HepG2 (cell line): Measurements from ENCODE around the gene RAB43. TPM values are rescaled to one million over a fixed set of nuclear protein-coding genes. Genes with fewer than 3 reads are reported as not detected.

Experiments used
- ATAC-seq: fragments of 200-7000 bp; cut with Tn5 transposase; 3 replicates; pipeline ENCODE4 v1.9.1; 2020; ENCODE audit warnings: mild to moderate bottlenecking, moderate library complexity
- BruUV-seq: library from RNA; stranded (reverse); fragments of 400-500 nt; replicated peaks from 2 replicates; lab custom pipeline; 2021; lab: Mats Ljungman, UMichigan
- CTCF ChIA-PET: fragments of 300-600 bp; formaldehyde crosslinking; extraction: SDS; loops from one replicate; lab custom pipeline; 2021; ENCODE audit warnings: low total read pairs, inconsistent platforms, low intra/inter-chr PET ratio; lab: Yijun Ruan, JAX
- POLR2A ChIA-PET: fragments of 350-600 bp; sonication (Branson Sonifier 250); formaldehyde crosslinking; loops from one replicate; lab custom pipeline; 2020; ENCODE audit warnings: antibody characterized with exemption, inconsistent platforms; lab: Yijun Ruan, JAX
- DNase-seq: peaks from one replicate; pipeline ENCODE4 v3.0.0-alpha.2; 2015; ENCODE audit warnings: low spot score
- FAIRE-seq: peaks from 3 replicates; lab custom pipeline; 2011; peaks lifted over from hg19 to GRCh38; lab: Jason Lieb, UNC
- H2AFZ ChIP-seq: one replicate; pipeline ENCODE4 v1.6.1; 2011; ENCODE audit warnings: low read length, inconsistent platforms
- H3K27ac ChIP-seq: fragments of 300-600 bp; 3 replicates; pipeline ENCODE4 v1.8.0; 2011; ENCODE audit warnings: mixed run types, mild to moderate bottlenecking, mixed read lengths, low read length, inconsistent platforms; ENCODE audit not compliant: insufficient read depth; ENCODE audit errors: extremely low read length
- H3K27me3 ChIP-seq, 2 experiments: fragments of 200-600 bp in 1 of 2; 2 replicates in 1 of 2; 3 replicates in 1 of 2; pipeline versions ENCODE4 v1.6.0 to v1.8.0; 2011; ENCODE audit warnings: low read length in 2 of 2, mild to moderate bottlenecking in 2 of 2, moderate library complexity in 2 of 2, inconsistent platforms in 1 of 2; ENCODE audit not compliant: insufficient read depth in 2 of 2, control insufficient read depth in 1 of 2
- H3K36me3 ChIP-seq, 2 experiments: fragments of 200-600 bp in 1 of 2; replicated peaks in 1 of 2; 2 replicates in 1 of 2; 3 replicates in 1 of 2; pipeline versions ENCODE4 v1.5.1 to v1.8.0; 2011; ENCODE audit warnings: low read length in 2 of 2, inconsistent platforms in 1 of 2; ENCODE audit not compliant: insufficient read depth in 2 of 2, control insufficient read depth in 1 of 2
- H3K4me1 ChIP-seq: 2 replicates; pipeline ENCODE4 v1.5.1; 2012; ENCODE audit warnings: low read length, inconsistent platforms; ENCODE audit not compliant: insufficient read depth
- H3K4me2 ChIP-seq: 2 replicates; pipeline ENCODE4 v1.6.0; 2011; ENCODE audit warnings: low read depth, low read length, inconsistent platforms
- H3K4me3 ChIP-seq, 3 experiments: fragments of 200-600 bp in 1 of 3; sonication (generic), shearing (Covaris generic) in 1 of 3; replicated peaks in 1 of 3; 2 replicates each; pipeline ENCODE4 v1.5.1; 2011 to 2016; ENCODE audit warnings: low read length in 3 of 3, inconsistent platforms in 2 of 3, low read depth in 2 of 3, mild to moderate bottlenecking in 2 of 3, control low read depth in 1 of 3, mixed read lengths in 1 of 3; ENCODE audit not compliant: insufficient read depth in 1 of 3
- H3K79me2 ChIP-seq: one replicate; pipeline ENCODE4 v1.6.1; 2011; ENCODE audit warnings: low read length, inconsistent platforms; ENCODE audit not compliant: insufficient read depth
- H3K9ac ChIP-seq: 2 replicates; pipeline ENCODE4 v1.6.0; 2011; ENCODE audit warnings: mild to moderate bottlenecking, low read depth, low read length, inconsistent platforms; ENCODE audit not compliant: insufficient read depth
- H3K9me3 ChIP-seq: 2 replicates; pipeline ENCODE4 v1.5.1; 2012; ENCODE audit warnings: mild to moderate bottlenecking, low read length
- H4K20me1 ChIP-seq: 2 replicates; pipeline ENCODE4 v1.6.0; 2011; ENCODE audit warnings: inconsistent platforms, mild to moderate bottlenecking, low read length, moderate library complexity; ENCODE audit not compliant: insufficient read depth
- GFI1 ChIP-seq: sonication (generic); formaldehyde crosslinking; IDR thresholded peaks from 2 replicates; pipeline ENCODE4 v1.5.0; 2020; ENCODE audit warnings: missing genetic modification reagents, mild to moderate bottlenecking, borderline replicate concordance
- KAT2B ChIP-seq: fragments of 150-350 bp; IDR thresholded peaks from 2 replicates; pipeline ENCODE4 v1.6.1; 2014; ENCODE audit warnings: low read depth, low read length, borderline replicate concordance
- MIER2 ChIP-seq: IDR thresholded peaks from 2 replicates; pipeline ENCODE4 v1.6.1; 2016; ENCODE audit warnings: missing biosample characterization, missing genetic modification reagents
- PAXIP1 ChIP-seq: sonication (generic); formaldehyde crosslinking; conservative IDR thresholded peaks from 2 replicates; pipeline ENCODE4 v1.4.0; 2020; ENCODE audit warnings: mild to moderate bottlenecking, missing genetic modification reagents, moderate library complexity
- POLR2A ChIP-seq, 2 experiments: IDR thresholded peaks; 2 replicates each; pipeline ENCODE4 v1.6.1; 2011; ENCODE audit warnings: low read depth in 2 of 2, low read length in 2 of 2, mild to moderate bottlenecking in 1 of 2, moderate library complexity in 1 of 2; ENCODE audit not compliant: insufficient read depth in 1 of 2
- SMC3 ChIP-seq: IDR thresholded peaks from 2 replicates; pipeline ENCODE4 v1.6.1; 2011; ENCODE audit warnings: low read length, improper control_type of control experiment
- SOX5 ChIP-seq: IDR thresholded peaks from 2 replicates; pipeline ENCODE4 v1.6.1; 2016; ENCODE audit warnings: borderline replicate concordance
- TAF1 ChIP-seq: sonication (generic); formaldehyde crosslinking; IDR thresholded peaks from 2 replicates; pipeline ENCODE4 v1.4.0; 2020; ENCODE audit warnings: missing genetic modification reagents
- ZNF143 ChIP-seq: sonication (generic); formaldehyde crosslinking; IDR thresholded peaks from 2 replicates; pipeline ENCODE4 v1.4.0; 2020; ENCODE audit warnings: missing genetic modification reagents
- ZNF431 ChIP-seq: sonication (generic); formaldehyde crosslinking; IDR thresholded peaks from 2 replicates; pipeline ENCODE4 v1.9.0; 2022; ENCODE audit warnings: missing genetic modification reagents, low read depth, mild to moderate bottlenecking, borderline replicate concordance
- ZNF503 ChIP-seq: sonication (generic); formaldehyde crosslinking; IDR thresholded peaks from 2 replicates; pipeline ENCODE4 v1.4.0; 2020; ENCODE audit warnings: missing genetic modification reagents
- WGBS: methylation state at CpG from one replicate; pipeline ENCODE4 v1.1.6; 2017; ENCODE audit warnings: low lambda C conversion rate; 5-methylcytosine and 5-hydroxymethylcytosine counted together
- in situ Hi-C: cut with HindIII; loops from 2 replicates; pipeline ENCODE4 v1.10.0; 2017; ENCODE audit warnings: low pct_unique_long_range_greater_than_20kb; ENCODE audit not compliant: extremely low pct_ligation_motif_present
- intact Hi-C: fragments of 100-400 bp; cut with micrococcal nuclease; formaldehyde crosslinking; loops from one replicate; pipeline ENCODE4 v1.10.0; 2022; ENCODE audit not compliant: unreplicated experiment
- polyA plus RNA-seq, 8 experiments: library from polyadenylated mRNA; depleted of rRNA in 3 of 8; stranded (reverse) in 7 of 8; unstranded in 1 of 8; fragments of >200 nt; fragmentation: Illumina TruSeq in 4 of 8; extraction: Trizol in 4 of 8; gene quantifications; 2 replicates each; pipeline versions ENCODE4 v1.2.1 to v1.2.3, GENCODE V29; 2011 to 2016; ENCODE audit warnings: low read depth in 4 of 8, missing spikeins in 1 of 8, mixed read lengths in 1 of 8; ENCODE audit not compliant: insufficient read depth in 1 of 8
- total RNA-seq, 5 experiments: library from RNA; depleted of rRNA; stranded (reverse); fragments of >200 nt; fragmentation: Illumina TruSeq; extraction: Trizol; gene quantifications; 2 replicates each; pipeline ENCODE4 v1.2.3, GENCODE V29; 2016; ENCODE audit warnings: low read depth in 1 of 5
- TF ChIP-seq, protein P1 (sequence below): IDR thresholded peaks from 2 replicates; pipeline ENCODE4 v1.6.1; 2012; ENCODE audit warnings: inconsistent platforms
- TF ChIP-seq, protein P2 (sequence below): IDR thresholded peaks from 2 replicates; pipeline ENCODE4 v1.6.1; 2016
- TF ChIP-seq, protein P3 (sequence below): sonication (generic); formaldehyde crosslinking; IDR thresholded peaks from 2 replicates; pipeline ENCODE4 v1.5.0; 2020; ENCODE audit warnings: missing genetic modification reagents, mild to moderate bottlenecking, borderline replicate concordance
- TF ChIP-seq, protein P4 (sequence below): IDR thresholded peaks from 2 replicates; pipeline ENCODE4 v1.6.1; 2016; ENCODE audit warnings: missing biosample characterization, missing genetic modification reagents, low read depth

Gene RAB43
- total and polyA plus RNA-seq, 2 of the 13 experiments (the other 11 are each of a cell fraction or from before 2014, with no cell fraction given), result 11.8 to 18.4 TPM

DNA sequence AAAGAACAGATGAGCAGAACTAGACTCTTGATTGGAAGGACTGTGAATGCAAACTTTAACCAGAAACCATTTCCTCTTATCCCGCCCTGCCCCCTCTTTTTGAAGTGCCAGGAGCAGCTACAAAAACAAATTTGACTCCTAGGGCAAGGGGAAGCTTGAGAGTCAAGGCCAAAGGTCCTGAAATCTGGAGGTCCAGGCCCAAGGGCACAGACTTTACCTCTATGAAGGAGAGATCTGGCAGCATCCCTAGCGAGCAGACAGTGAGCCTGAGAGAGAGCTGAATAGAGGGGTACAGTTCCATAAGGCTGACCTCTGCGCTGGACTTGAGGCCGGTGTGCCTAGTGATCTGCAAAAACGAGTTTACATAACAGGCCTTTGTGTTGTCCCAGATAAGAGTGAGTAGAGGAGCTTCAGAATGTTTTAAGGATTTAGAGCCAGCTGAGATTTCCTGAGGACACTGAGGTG is 5.1 kb downstream of the RAB43 start:
- H3K36me3 ChIP-seq, result peaks cover 5 to 19% of the 10 kb centered on the region in 2 experiments; a peak in 4 of 5 replicates
- FAIRE-seq (peak; percentile 83), DNase-seq (peak; percentile 76), ATAC-seq (peak; percentile 33)
- H3K79me2 ChIP-seq, result peaks cover 68% of the 10 kb centered on the region
- H3K27ac ChIP-seq, result peak overlapping the region; percentile 57
- no peak overlapping the region for H3K9ac ChIP-seq
- H4K20me1 ChIP-seq, result peaks cover 25% of the 10 kb centered on the region
- no TSS peak for BruUV-seq
- ChIA-PET CTCF (no interaction called here), POLR2A (interaction anchor here (0.9 to 1.1 kb wide), 2 partner anchors 8 to 21 kb away, joined by 3 read pairs; no protein-coding TSS in a partner anchor)
- peak overlapping the region; percentile 60 for H3K4me2 ChIP-seq
- peaks cover 61% of the 10 kb centered on the region for H3K4me1 ChIP-seq
- H3K27me3 ChIP-seq, result no peaks in the 10 kb centered on the region; a peak in 1 of 5 replicates
- in situ Hi-C loops (no loop called here), intact Hi-C loops (loop anchor here (5.0 kb wide), 2 partner anchors 64 to 66 kb away; partner anchors contain the start of gene CNBP)
- H3K9me3 ChIP-seq, result no peaks in the 10 kb centered on the region
- 0 out of 6 replicates have a peak overlapping the region, but pooled peaks of 1 of the 3 experiments have one; percentile 1 for H3K4me3 ChIP-seq
- 4% methylated on average over 5 of the region's 5 CpGs for WGBS
- no peak overlapping the region for H2AFZ ChIP-seq
- TF ChIP-seq MIER2 (CRISPR knock-in tag), result 0 out of 2 replicates have a peak, but pooled peaks have one; percentile 44
- TF ChIP-seq PAXIP1 (CRISPR knock-in tag), result peak; percentile 84
- peak; percentile 19; the same call in 1 of the 2 replicates for TF ChIP-seq SOX5 (CRISPR knock-in tag)
- no peak for TF ChIP-seq KAT2B
- no peak for TF ChIP-seq TAF1
- peak; percentile 97 for TF ChIP-seq GFI1
- TF ChIP-seq POLR2A (IDR thresholded peaks at IDR 0.05; ENCODE audit: insufficient read depth in 1 of 2, low read depth in 2 of 2, low read length in 2 of 2), result no peak
- TF ChIP-seq ZNF143 (CRISPR knock-in tag), result no peak
- TF ChIP-seq SMC3, result no peak
- TF ChIP-seq, protein P1, sequence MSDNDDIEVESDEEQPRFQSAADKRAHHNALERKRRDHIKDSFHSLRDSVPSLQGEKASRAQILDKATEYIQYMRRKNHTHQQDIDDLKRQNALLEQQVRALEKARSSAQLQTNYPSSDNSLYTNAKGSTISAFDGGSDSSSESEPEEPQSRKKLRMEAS, result no peak
- TF ChIP-seq ZNF503, result peak; percentile 23; the same call in 1 of the 2 replicates
- TF ChIP-seq, protein P2, sequence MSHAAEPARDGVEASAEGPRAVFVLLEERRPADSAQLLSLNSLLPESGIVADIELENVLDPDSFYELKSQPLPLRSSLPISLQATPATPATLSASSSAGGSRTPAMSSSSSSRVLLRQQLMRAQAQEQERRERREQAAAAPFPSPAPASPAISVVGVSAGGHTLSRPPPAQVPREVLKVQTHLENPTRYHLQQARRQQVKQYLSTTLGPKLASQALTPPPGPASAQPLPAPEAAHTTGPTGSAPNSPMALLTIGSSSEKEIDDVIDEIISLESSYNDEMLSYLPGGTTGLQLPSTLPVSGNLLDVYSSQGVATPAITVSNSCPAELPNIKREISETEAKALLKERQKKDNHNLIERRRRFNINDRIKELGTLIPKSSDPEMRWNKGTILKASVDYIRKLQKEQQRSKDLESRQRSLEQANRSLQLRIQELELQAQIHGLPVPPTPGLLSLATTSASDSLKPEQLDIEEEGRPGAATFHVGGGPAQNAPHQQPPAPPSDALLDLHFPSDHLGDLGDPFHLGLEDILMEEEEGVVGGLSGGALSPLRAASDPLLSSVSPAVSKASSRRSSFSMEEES (CRISPR knock-in tag), result no peak
- TF ChIP-seq, protein P3, sequence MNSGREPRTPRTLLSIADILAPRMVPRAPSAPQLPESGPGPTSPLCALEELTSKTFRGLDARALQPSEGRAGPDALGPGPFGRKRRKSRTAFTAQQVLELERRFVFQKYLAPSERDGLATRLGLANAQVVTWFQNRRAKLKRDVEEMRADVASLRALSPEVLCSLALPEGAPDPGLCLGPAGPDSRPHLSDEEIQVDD (CRISPR knock-in tag), result no peak
- TF ChIP-seq ZNF431 (CRISPR knock-in tag), result no peak
- TF ChIP-seq, protein P4, sequence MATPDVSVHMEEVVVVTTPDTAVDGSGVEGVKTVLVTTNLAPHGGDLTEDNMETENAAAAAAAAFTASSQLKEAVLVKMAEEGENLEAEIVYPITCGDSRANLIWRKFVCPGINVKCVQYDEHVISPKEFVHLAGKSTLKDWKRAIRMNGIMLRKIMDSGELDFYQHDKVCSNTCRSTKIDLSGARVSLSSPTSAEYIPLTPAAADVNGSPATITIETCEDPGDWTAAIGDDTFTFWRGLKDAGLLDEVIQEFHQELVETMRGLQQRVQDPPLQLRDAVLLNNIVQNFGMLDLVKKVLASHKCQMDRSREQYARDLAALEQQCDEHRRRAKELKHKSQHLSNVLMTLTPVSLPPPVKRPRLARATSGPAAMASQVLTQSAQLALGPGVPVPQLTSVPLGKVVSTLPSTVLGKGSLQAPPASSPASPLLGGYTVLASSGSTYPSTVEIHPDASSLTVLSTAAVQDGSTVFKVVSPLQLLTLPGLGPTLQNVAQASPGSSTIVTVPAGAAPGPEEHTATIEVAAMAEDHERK, result no peak
